DMS114 treated with DMSO at 0.1 percent for 48 hours (cell line): ENCODE measurements around the gene ATG13.

Source experiments
- DNase-seq: peaks from one replicate; lab custom pipeline; 2025; ENCODE audit not compliant: unreplicated experiment; lab: John Stamatoyannopoulos, UW

Gene ATG13

DNA sequence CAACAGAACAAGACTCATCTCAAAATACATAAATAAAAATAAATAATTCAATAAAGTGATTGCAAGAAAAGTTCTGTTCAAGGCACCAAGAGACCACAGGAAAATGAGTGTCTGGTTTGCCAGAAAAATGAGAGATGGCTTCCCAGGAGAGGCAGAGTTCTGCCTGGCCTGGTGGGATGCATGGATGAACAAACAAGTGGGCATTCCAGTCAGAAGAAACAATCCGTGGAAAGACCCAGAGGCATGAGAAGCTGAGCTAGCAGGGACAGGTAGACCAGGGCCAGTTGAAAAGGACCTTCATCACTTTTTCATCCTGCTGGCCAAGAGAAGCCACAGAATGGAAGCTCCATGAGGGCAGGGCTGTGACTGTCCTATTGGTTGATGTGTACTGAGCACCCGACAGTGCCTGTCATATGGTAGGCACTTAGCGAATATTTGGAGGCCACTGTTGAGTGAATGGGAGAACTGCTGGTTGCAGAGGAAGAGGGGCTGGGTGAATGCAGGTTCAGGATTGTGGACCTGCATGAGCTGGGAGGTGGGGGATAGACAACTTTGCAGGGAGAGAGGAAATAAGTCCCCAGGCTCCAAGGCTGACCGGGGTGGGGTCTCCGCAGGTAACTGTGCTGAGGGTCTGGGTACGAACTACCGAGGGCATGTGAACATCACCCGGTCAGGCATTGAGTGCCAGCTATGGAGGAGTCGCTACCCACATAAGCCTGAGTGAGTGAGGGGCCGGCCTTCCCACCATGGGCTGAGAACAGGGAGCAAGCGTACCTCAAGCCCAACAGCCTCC, 105.4 kb downstream of the ATG13 start:
- DNase-seq = no peak

GRCh38 chr11:46723359-46723680, 106.0 kb downstream of the ATG13 start:
- no peak for DNase-seq

DNA sequence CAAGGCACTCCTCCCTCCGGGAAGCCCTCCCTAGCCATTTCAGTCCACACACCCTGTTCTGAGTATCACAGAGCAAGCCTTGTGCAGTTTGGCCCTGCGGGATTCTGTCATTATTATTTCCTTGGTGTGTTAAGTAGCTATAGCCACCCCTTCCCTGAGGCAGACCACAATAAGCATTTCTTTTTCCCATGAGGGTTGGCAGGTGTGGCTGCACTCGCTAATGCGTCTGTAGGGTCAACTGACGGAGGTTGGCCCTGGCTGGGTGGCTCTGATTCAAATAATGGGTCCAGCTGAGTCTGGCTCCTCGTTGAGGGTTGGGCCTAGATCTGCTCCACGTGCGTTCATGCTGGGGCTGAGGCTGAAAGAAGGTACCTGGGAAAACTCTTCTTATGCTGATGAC, 106.7 kb downstream of the ATG13 start:
- no peak for DNase-seq
